OCI-LY7 (cell line): ENCODE results near the gene ARL3. TPM values are rescaled to one million over a fixed set of nuclear protein-coding genes. Genes with fewer than 3 reads are reported as not detected.

Experiments used
- BruUV-seq: library from RNA; stranded (reverse); fragments of 400-500 nt; replicated peaks from 2 replicates; lab custom pipeline; 2021; lab: Mats Ljungman, UMichigan
- CTCF ChIA-PET: fragments of 300-600 bp; sonication (Branson Sonifier 250); formaldehyde crosslinking; loops from one replicate; lab custom pipeline; 2022; ENCODE audit warnings: antibody characterized with exemption; ENCODE audit not compliant: unreplicated experiment; lab: Charles Lee
- POLR2A ChIA-PET: fragments of 300-600 bp; sonication (Branson Sonifier 250); formaldehyde crosslinking; loops from one replicate; lab custom pipeline; 2022; ENCODE audit warnings: antibody characterized with exemption; lab: Charles Lee
- DNase-seq: peaks from one replicate; pipeline ENCODE4 v3.0.0-alpha.2; 2015; ENCODE audit warnings: low spot score
- H2AFZ ChIP-seq: fragments of 200-600 bp; sonication (generic), shearing (Covaris generic); 2 replicates; pipeline ENCODE4 v1.6.1; 2014; ENCODE audit warnings: mild to moderate bottlenecking, antibody characterized with exemption, low read length, moderate library complexity
- H3K27ac ChIP-seq: fragments of 200-600 bp; sonication (generic); 2 replicates; pipeline ENCODE4 v1.5.1; 2014; ENCODE audit warnings: mixed run types, low read depth, mild to moderate bottlenecking, moderate library complexity, low read length, inconsistent platforms; ENCODE audit not compliant: poor library complexity, severe bottlenecking
- H3K36me3 ChIP-seq: fragments of 200-600 bp; sonication (generic); 2 replicates; pipeline ENCODE4 v1.6.1; 2014; ENCODE audit warnings: mild to moderate bottlenecking, antibody characterized with exemption, low read length, moderate library complexity, mixed read lengths; ENCODE audit not compliant: insufficient read depth
- H3K4me1 ChIP-seq: fragments of 200-600 bp; sonication (generic); 2 replicates; pipeline ENCODE4 v1.5.1; 2014; ENCODE audit warnings: mild to moderate bottlenecking, low read length; ENCODE audit not compliant: insufficient read depth, poor library complexity, severe bottlenecking
- H3K4me2 ChIP-seq: fragments of 200-600 bp; sonication (generic); 2 replicates; pipeline ENCODE4 v1.6.1; 2014; ENCODE audit warnings: mild to moderate bottlenecking, low read length
- H3K4me3 ChIP-seq: fragments of 200-600 bp; sonication (generic); 2 replicates; pipeline ENCODE4 v1.5.1; 2014; ENCODE audit warnings: mild to moderate bottlenecking, low read depth, low read length; ENCODE audit not compliant: poor library complexity, severe bottlenecking
- H3K79me2 ChIP-seq: fragments of 200-600 bp; sonication (generic); 2 replicates; pipeline ENCODE4 v1.6.1; 2016; ENCODE audit warnings: low read depth, mild to moderate bottlenecking, low read length, moderate library complexity, mixed read lengths; ENCODE audit not compliant: insufficient read depth
- H3K9me2 ChIP-seq: fragments of 200-600 bp; sonication (generic); 2 replicates; pipeline ENCODE4 v1.6.1; 2016; ENCODE audit warnings: mild to moderate bottlenecking, low read length, mixed read lengths; ENCODE audit not compliant: insufficient read depth
- H3K9me3 ChIP-seq: fragments of 200-600 bp; sonication (generic); 2 replicates; pipeline ENCODE4 v1.6.1; 2014; ENCODE audit warnings: mild to moderate bottlenecking, mixed run types, low read length, mixed read lengths
- H4K20me1 ChIP-seq: fragments of 200-600 bp; sonication (generic); 2 replicates; pipeline ENCODE4 v1.6.1; 2014; ENCODE audit warnings: mild to moderate bottlenecking, antibody characterized with exemption, low read length, moderate library complexity, mixed read lengths; ENCODE audit not compliant: insufficient read depth
- CTCF ChIP-seq: fragments of 200-600 bp; sonication (generic); conservative IDR thresholded peaks from 2 replicates; pipeline ENCODE4 v1.5.1; 2014; ENCODE audit warnings: mild to moderate bottlenecking, antibody characterized with exemption, low read length, moderate library complexity, mixed read lengths
- EZH2phosphoT487 ChIP-seq: fragments of 200-600 bp; sonication (generic); IDR thresholded peaks from 2 replicates; pipeline ENCODE4 v1.6.1; 2018; ENCODE audit warnings: low read depth, borderline replicate concordance, mild to moderate bottlenecking, mixed run types, antibody characterized with exemption, low read length, moderate library complexity, mixed read lengths
- intact Hi-C: fragments of 100-400 bp; cut with micrococcal nuclease; formaldehyde crosslinking; loops from one replicate; pipeline ENCODE4 v1.10.0; 2022; ENCODE audit not compliant: unreplicated experiment
- total RNA-seq, 2 experiments: library from RNA; depleted of rRNA in 1 of 2; stranded (reverse); fragments of >200 nt in 1 of 2; shearing (Covaris generic) in 1 of 2; gene quantifications; 2 replicates each; pipeline ENCODE4 v1.2.3, GENCODE V29; 2014 to 2022

The ARL3 gene
- total RNA-seq, 2 experiments from 2014 or later, result 7.3 to 11.7 TPM

- no TSS peak for BruUV-seq
- ChIA-PET POLR2A (interaction anchor here (0.9 to 2.2 kb wide), 10 partner anchors 10 to 65 kb away, joined by 3 to 15 read pairs (median 6); partner anchors contain the start of gene WBP1L), CTCF (interaction anchor here (0.7 to 1.1 kb wide), 2 partner anchors 11 to 50 kb away, joined by 3 to 4 read pairs; no protein-coding TSS in a partner anchor)
- no peaks in the 10 kb centered on the region for H3K9me2 ChIP-seq
- no peaks in the 10 kb centered on the region for H4K20me1 ChIP-seq
- peak overlapping the region; percentile 67 for H3K4me2 ChIP-seq
- H3K4me1 ChIP-seq, result peaks cover 31% of the 10 kb centered on the region
- peak overlapping the region; percentile 84 for H3K27ac ChIP-seq
- DNase-seq, result no peak
- no peaks in the 10 kb centered on the region for H3K9me3 ChIP-seq
- intact Hi-C loops, result loop anchor here (5.0 to 10.0 kb wide), 2 partner anchors 48 to 596 kb away; no protein-coding TSS in a partner anchor
- TF ChIP-seq CTCF (no peak), EZH2phosphoT487 (no peak)
- H3K36me3 ChIP-seq, result no peaks in the 10 kb centered on the region
- H2AFZ ChIP-seq, result peak overlapping the region; percentile 50; the same call in 1 of the 2 replicates
- peaks cover 64% of the 10 kb centered on the region for H3K79me2 ChIP-seq
- H3K4me3 ChIP-seq, result peak overlapping the region; percentile 32
Measured at GRCh38 chr10:102710609-102711008, 3.6 kb downstream of the ARL3 start.

GRCh38 chr10:102705531-102705930 is 8.7 kb downstream of the ARL3 start:
- TF ChIP-seq EZH2phosphoT487, result no peak
- TF ChIP-seq CTCF, result no peak
- peaks cover 6% of the 10 kb centered on the region for H3K4me1 ChIP-seq
- no TSS peak for BruUV-seq
- peaks cover 29% of the 10 kb centered on the region for H3K79me2 ChIP-seq
- no peak overlapping the region for H3K27ac ChIP-seq
- H3K4me2 ChIP-seq, result no peak overlapping the region
- no peaks in the 10 kb centered on the region for H3K9me2 ChIP-seq
- no peaks in the 10 kb centered on the region for H3K9me3 ChIP-seq
- ChIA-PET POLR2A (no interaction called here), CTCF (no interaction called here)
- no peak overlapping the region for H2AFZ ChIP-seq
- H3K4me3 ChIP-seq, result no peak overlapping the region
- intact Hi-C loops, result no loop called here
- H4K20me1 ChIP-seq, result no peaks in the 10 kb centered on the region
- no peak for DNase-seq
- H3K36me3 ChIP-seq, result peaks cover 16% of the 10 kb centered on the region

DNA sequence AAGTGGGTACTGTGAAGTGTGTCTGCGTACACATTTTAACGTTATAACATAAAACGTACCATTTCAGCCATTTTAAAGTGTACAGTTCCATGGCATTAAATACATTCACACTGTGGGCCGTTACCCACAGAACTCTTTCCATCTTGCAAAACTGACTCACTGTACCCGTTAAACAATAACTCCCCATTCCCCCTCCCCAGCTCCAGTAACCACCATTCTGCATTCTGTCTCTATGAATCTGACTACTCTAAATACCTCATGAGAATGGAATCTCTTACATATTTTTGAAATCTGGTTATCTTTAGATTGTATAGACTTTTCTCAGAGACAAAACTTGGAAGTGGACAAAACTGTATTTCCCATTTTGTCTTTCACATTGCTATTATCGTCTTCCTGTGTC is 9.3 kb downstream of the ARL3 start:
- Histone ChIP-seq H3K79me2 (peaks cover 23% of the 10 kb centered on the region), H3K9me3 (no peaks in the 10 kb centered on the region), H3K4me2 (no peak overlapping the region), H3K9me2 (no peaks in the 10 kb centered on the region), H3K4me3 (no peak overlapping the region), H3K36me3 (peaks cover 16% of the 10 kb centered on the region), H4K20me1 (no peaks in the 10 kb centered on the region), H3K4me1 (peaks cover under 1% of the 10 kb centered on the region), H2AFZ (no peak overlapping the region), H3K27ac (no peak overlapping the region)
- intact Hi-C loops, result no loop called here
- no TSS peak for BruUV-seq
- no peak for DNase-seq
- no peak for TF ChIP-seq CTCF
- ChIA-PET CTCF (no interaction called here), POLR2A (interaction anchor here (0.5 kb wide), 1 partner anchor 45 kb away, joined by 3 read pairs; no protein-coding TSS in a partner anchor)
